ENCODE results near the gene DPCD.

DPCD gene

DNA sequence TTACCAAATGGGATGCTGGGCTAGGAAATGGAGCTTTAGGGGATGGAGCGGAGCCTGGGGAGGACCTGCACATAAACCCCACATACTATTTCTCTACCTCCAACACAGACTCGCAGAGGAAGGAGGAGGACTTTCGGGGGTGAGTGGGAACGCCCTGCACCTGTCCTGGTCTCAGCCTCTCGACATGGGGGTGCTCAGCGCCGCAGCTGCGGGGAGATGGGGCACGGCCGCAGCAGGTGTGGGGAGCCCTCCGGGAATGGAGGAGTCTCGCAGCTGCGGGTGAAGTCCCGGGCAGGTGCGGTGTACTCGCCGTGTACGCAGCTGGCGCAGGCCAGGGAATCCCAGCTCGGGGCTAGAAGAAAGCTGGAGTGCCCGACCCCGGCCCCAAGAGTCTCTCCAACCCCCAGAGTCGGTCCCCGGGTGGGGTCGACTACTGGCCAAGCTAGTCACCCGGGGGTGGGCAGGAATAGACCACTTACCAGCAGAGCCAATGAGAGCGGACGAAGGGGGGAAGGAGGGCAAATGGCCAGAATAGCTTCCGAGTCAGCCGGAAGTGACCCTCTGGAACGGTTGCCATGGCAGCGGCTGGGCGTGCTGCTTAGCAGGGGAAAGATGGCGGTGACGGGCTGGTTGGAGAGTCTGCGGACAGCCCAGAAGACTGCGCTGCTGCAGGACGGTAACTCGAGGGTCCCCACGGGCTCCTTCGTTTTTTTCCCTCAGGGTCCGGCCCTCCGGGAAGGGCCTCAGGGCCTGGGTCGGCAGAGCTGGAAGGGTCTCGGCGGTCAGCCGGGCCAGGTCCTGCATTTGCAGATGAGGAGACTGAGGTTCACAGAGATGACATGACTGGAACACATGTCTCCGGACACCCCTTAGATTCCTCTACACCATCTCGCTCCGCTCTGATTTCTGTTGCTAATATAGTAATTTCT is at the start of gene DPCD, which contains the start of gene POLL:
Gene DPCD (plus strand): TSS at position 597 of the 929 bp plus-strand sequence. CDS start 16 bp downstream, at position 613.
Gene POLL (minus strand): TSS at position 533 of the 929 bp plus-strand sequence. CDS start 897 bp downstream, outside the sequence.
- TF ChIP-seq, protein P1, sequence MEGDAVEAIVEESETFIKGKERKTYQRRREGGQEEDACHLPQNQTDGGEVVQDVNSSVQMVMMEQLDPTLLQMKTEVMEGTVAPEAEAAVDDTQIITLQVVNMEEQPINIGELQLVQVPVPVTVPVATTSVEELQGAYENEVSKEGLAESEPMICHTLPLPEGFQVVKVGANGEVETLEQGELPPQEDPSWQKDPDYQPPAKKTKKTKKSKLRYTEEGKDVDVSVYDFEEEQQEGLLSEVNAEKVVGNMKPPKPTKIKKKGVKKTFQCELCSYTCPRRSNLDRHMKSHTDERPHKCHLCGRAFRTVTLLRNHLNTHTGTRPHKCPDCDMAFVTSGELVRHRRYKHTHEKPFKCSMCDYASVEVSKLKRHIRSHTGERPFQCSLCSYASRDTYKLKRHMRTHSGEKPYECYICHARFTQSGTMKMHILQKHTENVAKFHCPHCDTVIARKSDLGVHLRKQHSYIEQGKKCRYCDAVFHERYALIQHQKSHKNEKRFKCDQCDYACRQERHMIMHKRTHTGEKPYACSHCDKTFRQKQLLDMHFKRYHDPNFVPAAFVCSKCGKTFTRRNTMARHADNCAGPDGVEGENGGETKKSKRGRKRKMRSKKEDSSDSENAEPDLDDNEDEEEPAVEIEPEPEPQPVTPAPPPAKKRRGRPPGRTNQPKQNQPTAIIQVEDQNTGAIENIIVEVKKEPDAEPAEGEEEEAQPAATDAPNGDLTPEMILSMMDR (IDR thresholded peaks at IDR 0.05), result no peak

DNA sequence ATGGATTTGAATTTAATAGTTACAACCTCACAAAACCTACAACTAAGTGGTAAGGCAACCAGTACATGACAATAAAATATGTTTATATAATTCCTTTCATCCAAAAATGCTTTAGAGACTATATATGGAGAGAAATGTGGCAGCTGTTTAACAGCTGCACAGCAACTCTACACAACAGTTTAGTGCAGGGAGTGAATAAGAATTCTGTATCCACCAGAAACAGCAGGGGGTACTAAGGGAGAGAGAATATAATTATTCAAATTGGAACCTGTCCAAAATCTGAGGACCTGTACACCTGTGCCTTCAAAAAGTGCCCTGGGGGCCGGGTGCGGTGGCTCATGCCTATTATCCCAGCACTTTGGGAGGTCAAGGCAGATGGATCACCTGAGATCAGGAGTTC is 49.7 kb upstream of the DPCD start:
- TF ChIP-seq, protein P1 (IDR thresholded peaks at IDR 0.05), result no peak

DNA sequence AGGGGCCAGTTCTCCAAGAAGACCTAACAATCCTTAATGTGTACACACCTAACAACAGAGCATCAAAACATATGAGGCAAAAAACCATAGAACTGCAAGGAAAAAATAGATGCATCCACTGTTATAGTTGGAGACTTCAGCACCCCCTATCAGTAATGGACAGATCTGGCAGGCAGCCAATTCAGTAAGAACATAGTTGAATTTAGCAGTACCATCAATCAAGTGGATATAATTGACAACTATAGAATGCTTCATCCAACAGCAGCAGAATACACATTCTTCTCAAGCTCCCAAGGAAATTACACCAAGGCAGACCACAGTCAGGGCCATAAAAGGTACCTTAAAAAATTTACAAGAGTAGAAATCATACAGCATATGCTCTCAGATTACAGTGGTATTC is 42.2 kb upstream of the DPCD start:
- TF ChIP-seq, protein P1 (IDR thresholded peaks at IDR 0.05), result no peak

DNA sequence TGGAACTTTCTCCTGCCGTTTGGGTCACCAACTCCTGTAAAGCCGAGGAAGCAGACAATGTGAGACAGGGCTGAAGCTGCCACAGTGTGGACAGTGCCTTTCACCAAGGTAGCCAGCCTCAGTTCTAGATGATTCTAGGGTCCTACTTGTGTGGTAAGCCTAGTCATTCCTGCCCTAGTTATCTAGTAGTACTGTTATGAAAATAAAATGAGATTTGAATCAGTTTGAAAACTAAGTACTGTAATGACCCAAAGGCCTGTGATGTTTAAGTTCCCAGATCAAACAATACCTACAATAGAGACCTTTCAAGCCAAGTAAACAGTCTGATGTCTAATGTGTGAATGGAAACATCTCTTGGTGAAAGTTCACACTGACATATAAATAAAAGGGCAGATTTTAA is 37.2 kb upstream of the DPCD start:
- TF ChIP-seq, protein P1 (IDR thresholded peaks at IDR 0.05), result no peak

DNA sequence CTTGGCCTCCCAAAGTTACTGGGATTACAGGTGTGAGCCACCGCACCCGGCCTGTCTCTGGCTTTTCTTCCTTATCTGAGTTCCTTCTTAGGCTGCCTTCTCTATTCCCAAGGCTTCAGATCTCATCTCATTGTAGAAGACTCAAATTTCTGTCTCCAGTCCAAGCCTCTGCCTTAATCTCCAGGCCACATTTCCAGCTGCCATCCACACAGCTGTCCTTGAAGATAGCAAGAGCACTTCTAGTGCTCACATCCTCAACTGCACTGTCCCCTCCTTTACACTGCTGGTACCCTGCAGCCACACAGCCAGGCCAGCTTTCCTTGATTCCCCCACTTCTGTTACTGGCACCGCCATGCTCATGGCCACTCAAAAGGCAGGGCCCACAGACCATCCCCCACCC is 35.7 kb upstream of the DPCD start:
- TF ChIP-seq, protein P1 (IDR thresholded peaks at IDR 0.05), result no peak

DNA sequence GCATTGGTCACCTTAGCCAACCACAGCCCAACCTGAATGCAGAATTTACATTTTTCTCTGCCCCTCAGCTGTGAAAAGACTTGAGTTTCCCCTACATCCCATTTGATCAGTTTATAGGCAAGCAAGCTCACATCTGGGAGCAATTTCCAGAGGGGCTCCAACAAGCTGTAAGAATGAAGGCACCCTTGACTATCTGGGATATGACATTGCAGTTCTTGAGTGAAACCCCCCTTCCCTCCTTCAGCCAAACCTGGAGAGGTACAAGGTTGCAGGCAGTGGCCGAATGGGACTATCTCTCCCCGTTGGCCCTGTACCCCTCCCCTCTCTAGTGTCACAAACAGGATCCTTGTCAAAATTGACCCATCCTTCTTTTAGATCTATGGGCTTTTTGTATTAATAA is 30.6 kb upstream of the DPCD start:
- TF ChIP-seq, protein P1 (IDR thresholded peaks at IDR 0.05), result no peak

DNA sequence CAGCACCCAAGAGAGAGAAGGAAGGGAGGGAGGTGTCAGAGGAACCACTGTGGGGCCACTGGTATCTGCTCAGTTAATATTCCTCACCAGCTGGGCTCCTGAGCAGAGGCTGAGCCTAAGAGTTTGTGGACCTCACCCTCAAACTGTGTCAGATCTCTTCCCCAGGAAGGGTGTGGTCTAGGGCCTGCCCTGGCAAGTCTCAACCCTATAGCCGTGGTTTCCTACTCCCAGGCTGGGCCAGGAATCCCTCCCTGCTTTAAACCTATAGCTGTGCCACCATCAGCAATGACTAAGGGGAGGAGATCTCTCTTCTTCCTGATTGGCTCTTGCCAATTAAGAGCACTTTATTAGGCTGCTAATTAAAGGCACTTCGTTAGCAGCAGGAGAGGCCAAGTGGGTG is 29.9 kb upstream of the DPCD start:
- TF ChIP-seq, protein P1 (IDR thresholded peaks at IDR 0.05), result no peak

Data from LNCAP (cell line).